ENCODE data around the gene FAM20A.

FAM20A gene

GRCh38 chr17:68600931-68601564, at the start of gene FAM20A:
FAM20A (minus strand) TSS chr17:68601367; CDS start chr17:68600666, 701 bp downstream.
- no peak for DNase-seq

- DNase-seq = no peak
These were observed 48.2 kb upstream of the FAM20A start for GRCh38 chr17:68649324-68649723.

DNA sequence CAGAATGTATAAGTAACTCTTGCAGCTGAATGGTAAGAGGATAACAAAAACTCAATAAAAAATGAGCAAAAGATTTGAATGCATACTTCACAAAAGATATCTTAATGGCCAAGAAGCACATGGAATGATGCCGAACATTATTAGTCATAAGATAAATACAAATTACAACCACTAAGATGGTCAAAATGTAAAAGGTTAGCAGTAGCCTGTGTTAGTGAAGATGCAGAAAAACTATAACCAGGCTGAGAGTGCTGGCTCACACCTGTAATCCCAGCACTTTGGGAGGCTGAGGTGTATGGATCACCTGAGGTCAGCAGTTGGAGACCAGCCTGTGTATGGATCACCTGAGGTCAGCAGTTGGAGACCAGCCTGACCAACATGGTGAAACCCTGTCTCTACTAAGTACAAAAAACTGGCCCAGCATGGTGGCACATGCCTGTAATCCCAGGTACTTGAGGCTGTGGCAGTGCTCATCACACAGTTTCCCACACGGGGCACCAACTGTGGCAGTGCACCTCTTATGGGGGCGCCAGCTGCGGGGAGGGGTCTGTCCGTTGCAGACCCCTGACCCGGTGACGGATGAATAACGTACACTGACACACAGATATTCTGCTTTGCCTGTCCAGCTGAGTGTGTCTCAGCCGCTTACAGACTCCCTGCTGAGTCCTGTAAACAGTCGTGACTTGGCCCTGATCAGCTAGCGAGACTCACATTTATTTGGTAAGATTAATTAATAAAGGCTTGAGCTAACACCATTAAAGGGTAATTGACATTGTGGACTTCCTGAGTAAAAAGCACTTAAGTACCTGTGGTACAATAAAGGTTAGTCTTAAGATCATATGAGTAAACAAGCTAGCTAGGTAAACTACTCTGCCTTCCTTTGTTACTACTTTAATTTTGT, 45.7 kb upstream of the FAM20A start:
- DNase-seq = no peak

GRCh38 chr17:68642118-68642412, 40.9 kb upstream of the FAM20A start:
- no peak for DNase-seq

GRCh38 chr17:68641276-68642117, 40.3 kb upstream of the FAM20A start:
- no peak for DNase-seq

- DNase-seq = no peak
These were observed 39.2 kb upstream of the FAM20A start for GRCh38 chr17:68640242-68640989.

- no peak for DNase-seq
These were observed 33.2 kb upstream of the FAM20A start for GRCh38 chr17:68634345-68634876.

DNA sequence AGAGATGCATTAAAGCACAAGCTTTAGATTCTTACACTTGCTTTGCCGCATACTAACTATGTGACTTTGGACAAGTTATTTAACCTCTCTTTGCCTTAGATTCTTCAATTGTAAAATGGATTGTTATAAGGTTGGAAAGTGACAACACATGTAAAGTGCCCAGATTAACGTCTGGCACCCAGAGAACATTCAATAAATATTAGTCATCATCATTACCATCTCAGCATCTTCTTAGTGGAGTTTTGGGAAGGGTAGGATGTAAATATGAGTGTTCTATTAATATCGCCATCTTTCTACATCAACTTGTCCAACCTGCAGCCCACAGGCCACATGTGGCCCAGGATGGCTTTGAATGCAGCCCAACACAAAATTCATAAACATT, 27.4 kb upstream of the FAM20A start:
- no peak for DNase-seq

- DNase-seq = no peak
These were observed 26.9 kb upstream of the FAM20A start for GRCh38 chr17:68627956-68628575.

DNA sequence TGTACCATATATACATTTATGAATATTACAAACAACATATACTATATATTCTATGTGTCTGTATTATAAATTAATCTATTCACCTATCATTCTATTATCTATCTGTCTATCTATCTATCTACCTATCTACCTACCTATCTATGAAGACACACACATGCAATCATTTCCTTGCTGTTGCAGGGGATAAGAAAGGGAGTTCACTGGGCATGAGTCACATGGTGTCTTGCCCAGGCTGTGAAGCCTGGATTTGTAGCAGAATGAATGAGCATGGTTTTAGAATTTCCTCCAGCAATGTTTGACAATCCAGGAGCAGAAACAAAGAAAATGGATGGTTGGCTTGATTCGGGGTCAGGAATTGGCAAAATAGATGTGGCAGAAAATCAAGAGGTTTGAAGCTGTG, 23.2 kb upstream of the FAM20A start:
- DNase-seq = no peak

GRCh38 chr17:68623811-68624210, 22.6 kb upstream of the FAM20A start:
- DNase-seq = no peak

DNA sequence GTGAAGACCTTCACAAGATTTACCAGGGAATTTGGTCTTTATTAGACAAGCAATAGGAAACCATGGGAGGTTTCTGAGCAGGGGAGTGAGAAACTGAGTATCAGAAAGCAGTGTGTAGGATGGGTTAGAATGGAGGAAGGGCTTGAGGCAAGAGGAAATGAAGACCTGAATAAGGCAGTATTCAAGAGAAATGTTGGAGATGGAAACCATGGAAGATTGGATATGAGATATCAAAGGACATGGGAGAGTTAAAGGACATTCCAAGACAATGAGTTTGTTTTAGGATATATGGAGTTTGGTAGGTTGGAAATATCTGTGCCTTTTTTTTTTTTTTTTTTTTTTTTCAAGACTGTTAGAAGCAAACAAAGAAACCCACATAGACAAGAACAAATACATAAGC, 21.3 kb upstream of the FAM20A start:
- no peak for DNase-seq

DNA sequence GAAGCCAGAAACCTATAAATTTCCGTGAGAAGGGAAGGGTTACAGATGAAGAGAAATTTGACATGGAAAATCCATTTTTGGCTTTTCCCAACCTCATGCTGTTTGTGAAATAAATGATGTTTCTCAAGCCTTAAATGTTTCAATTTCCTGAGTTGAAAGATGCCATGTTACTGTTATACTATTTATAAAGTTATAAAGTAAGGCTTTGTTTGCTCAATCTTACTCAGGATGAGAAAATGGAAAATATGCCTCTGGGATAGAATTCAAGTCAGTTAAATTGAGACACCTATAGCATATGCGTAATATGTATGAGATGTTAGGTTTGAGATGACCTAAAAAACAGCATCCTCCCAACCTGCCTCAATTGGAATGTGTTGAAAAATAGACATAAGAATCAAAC, 19.9 kb upstream of the FAM20A start:
- no peak for DNase-seq

GRCh38 chr17:68616334-68616733, 15.2 kb upstream of the FAM20A start:
- DNase-seq = no peak

DNA sequence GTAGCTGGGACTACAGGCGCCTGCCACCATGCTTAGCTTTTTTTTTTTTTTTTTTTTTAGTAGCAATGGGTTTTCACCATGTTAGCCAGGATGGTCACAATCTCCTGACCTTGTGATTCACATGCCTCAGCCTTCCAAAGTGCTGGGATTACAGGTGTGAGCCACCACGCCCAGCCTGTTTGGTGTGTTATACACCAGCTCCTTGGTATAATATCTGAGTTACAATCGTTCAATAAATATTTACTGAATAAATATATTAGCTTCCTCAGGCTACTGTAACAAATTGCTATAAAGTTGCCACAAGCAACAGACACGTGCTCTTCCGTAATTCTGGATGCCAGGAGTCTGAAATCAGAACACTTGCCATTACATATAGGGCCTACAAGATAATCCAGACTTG, 13.6 kb upstream of the FAM20A start:
- no peak for DNase-seq

DNA sequence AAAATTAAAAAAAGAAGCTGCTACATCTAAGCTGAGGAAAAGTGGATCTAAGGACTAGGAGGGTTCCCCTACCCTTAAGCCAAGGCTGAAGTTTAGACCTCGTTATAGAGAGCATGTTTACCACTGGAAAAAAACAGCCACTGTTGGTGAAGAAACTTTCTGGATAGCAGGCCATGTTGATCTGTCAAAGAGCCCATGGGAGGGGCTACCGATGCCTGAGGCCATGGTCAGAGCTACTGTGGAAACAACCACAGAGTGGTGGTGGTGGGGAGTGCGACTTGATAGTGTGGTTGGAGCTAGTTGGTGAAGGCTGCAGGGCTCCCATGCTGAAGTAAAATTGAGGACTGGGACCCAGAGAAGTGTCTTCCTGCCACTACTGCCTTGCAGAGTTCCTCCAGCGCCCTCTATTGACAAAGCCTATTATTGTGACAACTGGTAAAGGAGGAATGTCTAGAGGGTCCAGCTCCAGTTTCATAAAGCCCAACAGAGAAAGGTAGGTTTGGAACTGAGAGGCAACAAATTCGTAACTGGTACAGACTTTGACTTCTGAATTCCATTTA, 12.7 kb upstream of the FAM20A start:
- peak; percentile 5 for DNase-seq

- DNase-seq = no peak
These were observed 11.7 kb upstream of the FAM20A start for GRCh38 chr17:68612923-68613292.

- DNase-seq = no peak
These were observed 11.2 kb upstream of the FAM20A start for GRCh38 chr17:68612209-68612922.

GRCh38 chr17:68611353-68612208, 10.4 kb upstream of the FAM20A start:
- DNase-seq = no peak

DNA sequence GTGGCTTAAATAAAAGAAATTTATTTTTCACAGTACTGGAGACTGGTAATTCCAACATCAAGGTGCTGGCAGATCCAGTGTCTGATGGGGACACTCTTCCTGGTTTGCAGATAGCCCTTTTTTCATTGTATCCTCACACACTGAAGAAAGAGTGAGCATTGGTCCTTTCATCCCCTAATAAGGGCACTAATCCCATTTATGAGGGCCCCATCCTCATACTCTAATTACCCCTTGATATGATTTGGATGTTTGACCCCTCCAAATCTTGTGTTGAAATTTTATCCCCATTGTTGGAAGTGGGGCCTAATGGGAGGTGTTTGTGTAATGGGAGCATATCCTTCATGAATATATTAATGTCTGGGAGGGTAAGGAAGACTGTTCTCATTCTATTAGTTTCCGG, 9.4 kb upstream of the FAM20A start:
- DNase-seq = no peak

Measured in GF-D8 (cell line).